H1 (cell line): ENCODE data around the gene ZDHHC11B. TPM values are rescaled to one million over a fixed set of nuclear protein-coding genes. Genes with fewer than 3 reads are reported as not detected.

ENCODE experiments used
- BRCA1 ChIP-seq: IDR thresholded peaks from 2 replicates; pipeline ENCODE4 v1.6.1; 2012; ENCODE audit warnings: low read depth, low read length, improper control_type of control experiment
- KDM5A ChIP-seq: fragments of 200-600 bp; IDR thresholded peaks from 2 replicates; pipeline ENCODE4 v1.7.1; 2012; ENCODE audit warnings: mild to moderate bottlenecking, low read length, inconsistent platforms, mixed read lengths
- RNF2 ChIP-seq: fragments of 200-900, 300-1000 bp; sonication (generic); IDR thresholded peaks from 2 replicates; pipeline ENCODE4 v1.7.1; 2016; ENCODE audit warnings: borderline replicate concordance, low read depth, mild to moderate bottlenecking, antibody characterized with exemption, low read length; ENCODE audit not compliant: poor library complexity, severe bottlenecking; ENCODE audit errors: missing control alignments
- RXRA ChIP-seq: IDR thresholded peaks from 2 replicates; pipeline ENCODE4 v1.6.1; 2011; ENCODE audit warnings: low read depth, mild to moderate bottlenecking, low read length, moderate library complexity; ENCODE audit not compliant: insufficient read depth
- SIN3A ChIP-seq, 2 experiments: IDR thresholded peaks in 1 of 2; conservative IDR thresholded peaks in 1 of 2; 2 replicates each; pipeline ENCODE4 v1.6.1; 2011 to 2012; ENCODE audit warnings: low read length in 2 of 2, improper control_type of control experiment in 1 of 2, low read depth in 1 of 2, mild to moderate bottlenecking in 1 of 2
- SIX5 ChIP-seq: IDR thresholded peaks from 2 replicates; pipeline ENCODE4 v1.6.1; 2011; ENCODE audit warnings: mild to moderate bottlenecking, low read depth, low read length
- SRF ChIP-seq: IDR thresholded peaks from 2 replicates; pipeline ENCODE4 v1.6.1; 2011; ENCODE audit warnings: mild to moderate bottlenecking, low read depth, low read length, moderate library complexity
- polyA plus RNA-seq, 7 experiments: library from polyadenylated mRNA; depleted of rRNA in 3 of 7; stranded (reverse) in 5 of 7; unstranded in 2 of 7; fragments of >200 nt in 5 of 7; fragments of 200-250 nt in 2 of 7; gene quantifications; 1 replicate in 5 of 7; 2 replicates in 1 of 7; 4 replicates in 1 of 7; pipeline versions ENCODE4 v1.2.1 to v1.2.3, GENCODE V29; 2011 to 2013; ENCODE audit warnings: missing spikeins in 2 of 7, mixed read lengths in 2 of 7
- total RNA-seq: library from RNA; stranded (reverse); fragmentation: NEBNext Ultra II Directional; extraction: Animal tissue kit (Norgen Biotek cat#: 25700); gene quantifications from 2 replicates; pipeline ENCODE4 v1.2.1, GENCODE V29; 2021

ZDHHC11B gene
- total and polyA plus RNA-seq, 2 of the 8 experiments (the other 6 are each of a cell fraction or from before 2014, with no cell fraction given) = 0.29 to 2.5 TPM

DNA sequence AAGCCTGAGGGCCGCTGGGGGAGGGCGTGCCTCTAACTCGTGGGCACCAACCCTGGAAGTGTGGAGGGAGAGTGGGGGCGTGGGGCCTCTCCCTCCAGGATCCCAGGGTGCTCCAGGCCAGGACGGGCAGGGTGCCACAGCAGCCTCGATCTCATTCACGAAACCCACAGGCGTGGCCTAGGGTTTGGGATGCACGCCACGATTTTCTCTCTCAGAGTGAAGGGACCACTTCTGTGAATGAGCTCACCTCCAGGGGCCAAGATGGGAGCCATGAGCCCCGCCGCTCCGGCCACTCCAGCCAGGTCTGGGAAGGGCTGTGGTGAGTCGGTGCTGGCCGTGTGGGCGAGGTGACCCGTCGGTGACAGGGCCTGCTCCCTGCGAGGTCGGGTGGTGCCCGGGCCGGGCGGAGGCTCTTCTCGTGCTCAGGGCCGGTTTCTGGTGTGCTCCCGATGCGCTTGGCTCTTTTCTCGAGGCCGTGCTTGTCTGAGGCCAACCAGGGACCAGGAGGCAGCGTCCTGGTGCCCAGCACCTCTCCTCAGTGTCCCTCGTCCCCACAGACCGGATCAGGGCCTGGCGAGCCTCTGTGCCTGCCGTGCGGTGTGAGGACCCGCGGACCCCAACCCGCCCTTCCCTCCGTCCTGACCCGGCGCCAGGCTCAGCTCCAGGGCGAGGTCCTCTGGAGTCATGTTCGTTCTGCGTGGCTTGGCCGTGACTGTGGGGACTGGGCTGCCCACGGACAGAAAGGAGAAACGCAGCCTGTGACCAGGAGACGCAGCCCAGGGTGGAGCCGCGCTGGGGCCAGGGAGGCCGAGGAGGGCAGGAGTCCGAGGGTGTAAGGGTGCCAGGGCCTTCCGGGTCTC, 122.4 kb downstream of the ZDHHC11B start (continued):
- no peak for TF ChIP-seq KDM5A
- TF ChIP-seq RXRA = no peak
- no peak for TF ChIP-seq SIN3A (conservative IDR thresholded peaks at IDR 0.05 in 1 of 2, IDR thresholded peaks at IDR 0.05 in 1 of 2; ENCODE audit: low read depth in 1 of 2, low read length in 2 of 2)
- TF ChIP-seq RNF2 = no peak
- no peak for TF ChIP-seq SRF
- TF ChIP-seq SIX5 = no peak
- no peak for TF ChIP-seq BRCA1
